NCI-H187 treated with DMSO at 0.1 percent for 48 hours (cell line): ENCODE results near the gene MRPL21.
"Not testable (repeated sequence)": the region's sequence is repeated elsewhere in the genome, so short reads cannot be mapped to it uniquely, and the experiment has no call there.

ENCODE experiments used
- DNase-seq: peaks from one replicate; lab custom pipeline; 2025; lab: John Stamatoyannopoulos, UW

Gene MRPL21

GRCh38 chr11:68867066-68867465 lies 36.6 kb downstream of the MRPL21 start:
- DNase-seq: no peak

- no peak for DNase-seq
These were observed 38.4 kb downstream of the MRPL21 start for GRCh38 chr11:68865241-68865640.

- DNase-seq: no peak
These were observed 39.9 kb downstream of the MRPL21 start for GRCh38 chr11:68863553-68864265.

- no peak for DNase-seq
These were observed 41.2 kb downstream of the MRPL21 start for GRCh38 chr11:68862421-68862820.

DNA sequence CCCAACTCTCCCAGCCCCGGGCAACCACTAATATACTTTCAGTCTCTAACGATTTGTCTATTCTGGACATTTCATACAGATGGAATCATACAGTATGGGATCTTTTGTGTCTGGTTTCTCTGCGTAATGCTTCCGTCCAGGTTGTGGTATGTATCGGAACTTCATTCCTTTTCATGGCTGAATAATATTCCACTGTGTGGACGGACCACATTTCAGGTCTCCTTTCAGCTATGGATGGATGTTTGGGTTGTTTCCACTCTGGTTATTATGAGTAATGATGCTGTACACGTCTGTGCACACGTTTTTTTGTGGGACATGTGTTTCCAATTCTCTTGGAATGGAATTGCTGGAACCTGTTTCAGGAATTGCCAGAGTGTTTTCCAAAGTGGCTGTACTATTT lies 44.5 kb downstream of the MRPL21 start:
- DNase-seq: no peak

GRCh38 chr11:68857037-68857586 lies 46.5 kb downstream of the MRPL21 start:
- no peak for DNase-seq

- DNase-seq: not testable (repeated sequence)
These were observed 47.1 kb downstream of the MRPL21 start for GRCh38 chr11:68856425-68857030.

DNA sequence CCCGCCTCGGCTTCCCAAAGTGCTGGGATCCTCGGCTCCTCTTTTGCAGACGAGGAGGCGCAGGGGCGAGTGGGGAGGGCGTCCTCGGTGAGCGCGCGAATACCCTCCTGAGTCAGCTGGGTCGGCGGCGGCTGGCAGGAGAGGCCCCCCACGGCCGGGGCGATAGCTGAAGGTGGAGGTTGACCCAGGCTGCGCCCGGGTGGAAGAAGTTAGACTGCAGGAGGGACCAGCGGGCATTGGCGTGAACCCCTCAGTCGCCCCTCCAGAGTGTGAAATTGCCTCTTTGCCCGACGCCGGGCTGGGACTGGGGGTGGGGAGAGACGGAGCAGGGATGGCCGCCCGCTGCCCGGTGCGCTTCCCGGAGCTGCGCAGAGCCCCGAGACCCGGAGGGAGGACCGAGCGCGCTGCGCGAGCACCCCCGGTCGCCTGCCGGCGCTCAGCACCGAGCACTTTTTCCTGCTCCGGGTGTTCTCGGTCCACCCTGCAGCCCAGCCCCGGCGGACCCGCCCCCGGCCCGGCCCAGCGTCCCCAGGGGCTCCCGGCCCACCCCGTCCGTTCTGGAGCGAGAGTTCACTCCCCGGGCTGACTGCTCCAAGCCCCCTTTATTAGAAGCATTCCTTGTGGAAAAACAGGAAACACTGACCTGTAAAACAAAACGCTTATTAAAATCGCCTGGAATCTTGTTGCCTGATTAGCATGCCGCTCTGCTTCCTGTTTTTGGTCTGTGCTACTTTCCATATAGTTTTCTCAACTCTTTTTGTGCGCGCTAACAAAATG lies 48.2 kb downstream of the MRPL21 start:
- DNase-seq: no peak

- DNase-seq: no peak
These were observed 49.2 kb downstream of the MRPL21 start for GRCh38 chr11:68854273-68854958.

DNA sequence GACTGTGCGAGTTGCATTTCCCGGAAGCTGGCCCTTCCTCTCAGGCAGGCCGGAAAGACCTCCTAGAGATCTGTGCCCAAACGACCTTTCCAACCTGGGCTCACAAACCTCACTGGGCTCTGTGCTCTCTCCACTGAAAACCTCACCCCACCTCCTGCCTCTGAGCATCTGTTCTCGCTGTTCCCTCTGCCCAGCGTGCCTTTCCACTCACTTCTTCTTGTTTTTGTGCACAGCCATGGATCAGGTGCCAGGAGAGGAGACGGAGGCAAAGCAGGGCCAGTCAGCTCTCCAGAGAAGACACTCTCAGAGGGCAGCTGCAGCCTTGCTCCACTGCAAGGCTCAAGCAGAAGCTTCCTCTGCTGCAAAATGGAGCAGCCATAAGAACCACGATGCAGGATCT lies 51.0 kb downstream of the MRPL21 start:
- no peak for DNase-seq

GRCh38 chr11:68848429-68848828 lies 55.2 kb downstream of the MRPL21 start:
- no peak for DNase-seq

DNA sequence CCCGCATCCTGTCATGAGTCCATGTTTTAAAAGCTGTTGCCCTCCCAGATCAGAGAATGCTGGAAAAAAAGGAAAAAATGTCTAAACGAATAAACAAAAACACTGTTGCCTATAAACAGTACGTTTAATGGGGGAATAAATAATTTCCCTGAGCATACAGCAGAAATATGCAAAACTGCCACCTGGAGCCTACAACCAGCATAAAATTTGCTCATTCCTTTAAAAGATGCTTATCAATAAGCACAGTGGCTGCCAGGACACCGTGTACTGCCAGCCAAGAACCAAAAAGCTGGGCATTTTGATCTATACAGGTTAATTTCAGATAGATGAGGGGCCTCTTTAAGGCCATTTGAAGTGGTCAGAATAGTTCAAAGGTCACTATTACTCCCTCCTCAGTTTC lies 56.2 kb downstream of the MRPL21 start:
- DNase-seq: no peak

GRCh38 chr11:68845351-68846002 lies 58.2 kb downstream of the MRPL21 start:
- no peak for DNase-seq

DNA sequence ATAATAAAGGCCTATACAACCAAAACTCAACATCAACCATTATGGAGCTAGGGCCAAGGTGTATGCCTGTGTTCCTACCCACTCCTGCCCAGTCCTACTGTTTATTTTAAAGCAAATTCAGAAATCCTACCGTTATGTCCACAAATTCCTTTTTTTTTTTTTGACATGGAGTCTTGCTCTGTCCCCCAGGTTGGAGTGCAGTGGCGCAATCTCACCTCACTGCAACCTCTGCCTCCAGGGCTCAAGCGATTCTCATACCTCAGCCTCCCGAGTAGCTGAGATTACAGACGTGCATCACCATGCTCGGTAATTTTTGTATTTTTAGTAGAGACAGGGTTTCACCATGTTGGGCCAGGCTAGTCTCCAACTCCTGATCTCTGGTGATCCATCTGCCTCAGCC lies 58.8 kb downstream of the MRPL21 start:
- no peak for DNase-seq

DNA sequence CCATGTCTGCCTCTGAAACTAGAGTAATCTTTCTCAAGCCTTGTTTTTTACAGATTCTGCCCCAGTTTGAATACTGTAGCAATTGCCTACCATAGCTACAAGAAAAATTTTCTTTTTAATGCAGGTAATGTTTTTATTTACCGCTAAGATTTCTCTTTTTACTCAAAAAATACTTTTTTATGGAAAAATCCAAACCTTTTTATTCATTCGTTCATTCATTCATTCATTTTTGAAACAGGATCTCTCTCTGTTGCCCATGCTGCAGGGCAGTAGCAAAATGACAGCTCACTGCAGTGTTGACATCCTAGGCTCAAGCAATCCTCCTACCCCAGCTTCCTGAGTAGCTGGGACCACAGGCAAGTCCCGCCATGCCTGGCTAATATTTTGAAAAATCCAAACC lies 59.3 kb downstream of the MRPL21 start:
- DNase-seq: no peak

GRCh38 chr11:68843703-68844312 lies 59.8 kb downstream of the MRPL21 start:
- DNase-seq: no peak

DNA sequence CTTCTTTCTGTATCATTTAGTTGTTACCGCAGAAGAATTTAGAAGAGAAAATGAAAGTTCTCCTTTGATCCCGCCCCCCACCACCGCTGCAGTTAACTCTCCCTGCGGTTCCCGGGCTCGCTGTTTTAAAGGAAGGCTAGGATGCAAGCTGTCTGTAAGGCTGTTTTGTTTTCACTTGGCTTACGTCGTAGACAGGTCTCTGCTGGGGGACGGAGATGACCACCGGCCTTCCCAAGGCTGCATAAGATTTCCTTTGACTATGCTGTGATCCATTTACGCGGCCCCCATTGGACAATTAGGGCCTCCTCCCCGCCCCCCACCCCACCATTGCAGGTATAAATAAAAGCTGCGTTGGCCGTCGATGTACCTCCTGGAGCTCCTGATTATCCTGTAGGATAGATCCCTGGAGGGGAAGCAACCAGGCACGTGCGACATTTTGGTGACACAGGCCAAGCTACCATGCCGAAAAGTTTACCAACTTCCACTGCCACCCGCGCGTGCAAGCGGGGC lies 60.5 kb downstream of the MRPL21 start:
- no peak for DNase-seq

DNA sequence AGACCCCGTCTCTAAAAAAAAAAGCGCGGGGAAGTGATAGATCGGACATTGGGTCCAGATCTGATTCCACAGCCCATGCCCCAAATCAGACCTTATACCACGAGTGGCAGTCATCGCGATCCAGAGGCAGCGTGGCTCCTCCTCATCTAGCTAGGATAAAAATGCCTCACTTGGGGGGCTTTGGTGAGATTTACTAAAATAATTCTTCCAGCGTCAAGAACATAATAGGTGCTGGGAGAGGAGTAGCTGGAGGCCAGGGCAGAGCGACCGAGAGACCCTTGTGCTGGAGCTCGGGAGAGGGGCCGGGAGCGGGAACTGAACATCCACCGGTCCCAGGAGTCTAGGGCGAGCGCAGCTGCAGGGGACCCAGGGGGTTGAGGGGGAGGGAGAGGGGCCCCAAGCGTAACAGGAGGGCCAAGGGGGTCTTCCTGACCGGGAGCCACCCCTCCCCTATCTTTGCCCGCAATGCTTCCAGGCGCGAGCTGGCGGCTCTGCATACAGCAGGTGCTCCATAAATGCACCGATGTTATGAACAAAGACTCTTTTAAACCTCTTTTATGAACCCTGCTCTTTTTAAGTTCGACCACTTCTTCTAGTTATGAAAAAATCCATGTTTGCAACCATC lies 61.1 kb downstream of the MRPL21 start:
- DNase-seq: no peak

- no peak for DNase-seq
These were observed 61.8 kb downstream of the MRPL21 start, which contains the start of gene CPT1A for GRCh38 chr11:68841718-68842426. Gene CPT1A, minus strand, starts transcription at chr11:68841916. Its CDS starts 26,442 bp downstream, at chr11:68815474.
